Hematopoietic multipotent progenitor cell treated with erythropoietin and hydrocortisone succinate and interleukin-3 and kit ligand, for 15 days (in vitro differentiated cells): ENCODE measurements around the gene SREBF2.

ENCODE experiments used
- DNase-seq: peaks from one replicate; pipeline ENCODE4 v3.0.0-alpha.2; 2015; ENCODE audit warnings: low spot score

Gene SREBF2

DNA sequence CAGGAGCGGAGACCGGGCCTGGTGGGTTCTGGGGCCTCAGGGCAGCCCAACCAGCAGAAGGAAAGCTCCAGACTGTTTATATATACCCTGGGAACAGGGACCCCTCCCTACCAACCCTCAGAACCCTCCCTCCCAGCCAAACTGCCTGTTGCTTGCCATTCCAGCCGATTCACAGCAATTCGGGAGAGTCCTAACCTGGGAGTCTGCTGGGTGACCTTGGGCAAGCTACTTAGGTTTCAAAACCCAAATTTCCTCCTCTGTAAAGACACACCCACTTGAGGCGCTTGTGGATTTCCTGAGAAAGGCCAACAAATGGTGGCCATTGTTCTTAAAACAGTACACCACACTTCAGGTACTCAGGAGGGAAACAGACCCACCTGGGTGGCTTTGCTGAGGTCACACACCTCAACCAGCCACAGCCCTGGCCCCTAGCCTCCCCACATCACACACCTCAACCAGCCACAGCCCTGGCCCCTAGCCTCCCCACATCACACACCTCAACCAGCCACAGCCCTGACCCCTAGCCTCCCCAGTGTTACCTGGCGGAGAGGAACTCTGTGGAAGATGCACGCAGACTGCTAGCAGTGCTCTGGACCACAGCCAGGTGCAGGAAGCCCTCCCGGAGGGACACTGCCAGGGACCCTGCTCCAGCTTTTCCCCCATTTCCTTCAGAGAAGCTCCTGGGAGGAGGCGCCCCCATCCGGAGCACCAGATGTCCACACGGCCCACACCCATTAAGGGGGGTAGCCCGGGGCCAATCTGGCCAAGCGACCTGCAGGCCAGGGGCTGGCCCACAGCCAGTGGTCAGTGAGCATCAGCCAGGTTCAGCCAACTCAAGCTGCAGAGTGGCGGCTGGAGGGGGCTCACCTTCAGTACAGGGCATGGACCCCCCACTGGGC is 75.8 kb downstream of the SREBF2 start:
- DNase-seq = no peak

GRCh38 chr22:41909310-41910049 is 76.6 kb downstream of the SREBF2 start:
- no peak for DNase-seq

DNA sequence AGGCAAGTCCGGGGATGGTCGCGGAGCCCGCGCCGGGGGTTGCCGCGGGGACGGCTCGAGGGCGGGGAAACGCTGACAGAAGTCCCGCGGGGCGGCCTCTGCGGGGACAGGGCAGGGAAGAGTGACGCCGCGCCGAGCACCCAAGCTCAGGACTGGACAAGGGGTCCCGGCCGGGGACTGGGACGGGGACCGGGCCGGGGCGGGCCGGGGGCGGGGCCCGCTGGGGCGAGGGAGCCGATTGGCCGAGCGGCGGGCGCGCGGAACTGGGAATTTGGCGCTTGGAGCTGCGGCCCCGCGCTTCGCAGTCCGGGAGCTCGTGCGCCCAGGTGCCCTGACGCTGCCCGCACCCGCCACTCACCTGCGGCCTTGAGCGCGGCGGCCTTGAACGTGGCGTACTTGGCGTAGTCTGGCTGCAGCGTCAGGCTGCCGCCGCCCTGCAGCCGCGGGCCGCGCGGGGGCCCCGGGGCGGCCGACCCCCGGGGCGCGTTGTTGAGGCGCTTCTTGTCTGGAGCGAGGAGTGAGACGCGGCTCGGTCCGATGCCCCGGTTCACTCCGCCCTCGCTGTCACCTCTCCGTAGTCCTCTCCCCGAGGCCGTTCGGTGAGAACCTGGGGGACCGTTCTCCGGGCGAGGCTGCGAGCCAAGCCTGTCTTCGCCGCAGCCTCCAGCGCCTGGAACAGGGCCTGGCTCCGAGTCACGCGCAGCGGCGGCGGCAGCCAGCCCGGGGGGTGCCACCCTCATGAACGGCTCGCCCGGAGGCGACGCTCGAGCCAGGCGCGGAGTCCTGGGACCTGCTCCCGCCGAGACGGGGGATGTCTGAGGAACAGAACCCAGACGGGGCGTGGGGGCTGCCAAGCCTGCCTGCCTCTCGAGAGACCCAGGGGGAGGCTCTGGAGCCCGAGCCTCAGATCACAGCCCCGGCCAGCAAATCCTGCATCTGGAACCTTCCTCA is 77.4 kb downstream of the SREBF2 start:
- DNase-seq = no peak

DNA sequence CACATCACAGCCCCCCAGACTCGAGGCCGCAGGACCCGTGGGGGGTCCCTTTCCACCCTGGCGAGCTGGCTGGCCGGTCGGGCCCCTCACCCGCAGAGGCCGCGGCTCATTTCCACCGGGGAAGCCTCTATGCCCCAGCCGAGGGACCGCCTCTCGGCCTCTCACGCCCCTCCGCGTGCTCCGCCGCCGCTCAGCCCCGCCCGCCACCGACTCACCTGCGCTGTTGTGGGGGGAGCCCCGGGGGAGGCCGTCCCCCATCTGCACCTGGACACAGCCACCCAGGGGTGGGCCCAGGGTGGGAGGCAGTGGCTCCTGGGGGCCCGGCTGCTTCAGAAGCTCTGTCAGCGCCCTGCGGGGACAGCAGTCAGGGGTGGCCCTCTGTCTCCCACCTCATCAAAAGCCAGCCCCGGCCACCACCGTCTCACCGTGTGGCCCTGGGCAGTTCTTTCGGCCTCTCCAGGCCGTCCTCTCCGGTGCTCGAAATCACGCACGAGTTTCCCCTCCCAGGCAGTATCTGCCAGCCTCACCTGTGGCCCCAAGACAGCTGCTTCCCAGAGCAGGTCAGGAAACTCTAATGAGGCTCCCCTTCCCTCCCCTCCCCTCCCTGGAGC is 78.2 kb downstream of the SREBF2 start:
- DNase-seq = no peak

DNA sequence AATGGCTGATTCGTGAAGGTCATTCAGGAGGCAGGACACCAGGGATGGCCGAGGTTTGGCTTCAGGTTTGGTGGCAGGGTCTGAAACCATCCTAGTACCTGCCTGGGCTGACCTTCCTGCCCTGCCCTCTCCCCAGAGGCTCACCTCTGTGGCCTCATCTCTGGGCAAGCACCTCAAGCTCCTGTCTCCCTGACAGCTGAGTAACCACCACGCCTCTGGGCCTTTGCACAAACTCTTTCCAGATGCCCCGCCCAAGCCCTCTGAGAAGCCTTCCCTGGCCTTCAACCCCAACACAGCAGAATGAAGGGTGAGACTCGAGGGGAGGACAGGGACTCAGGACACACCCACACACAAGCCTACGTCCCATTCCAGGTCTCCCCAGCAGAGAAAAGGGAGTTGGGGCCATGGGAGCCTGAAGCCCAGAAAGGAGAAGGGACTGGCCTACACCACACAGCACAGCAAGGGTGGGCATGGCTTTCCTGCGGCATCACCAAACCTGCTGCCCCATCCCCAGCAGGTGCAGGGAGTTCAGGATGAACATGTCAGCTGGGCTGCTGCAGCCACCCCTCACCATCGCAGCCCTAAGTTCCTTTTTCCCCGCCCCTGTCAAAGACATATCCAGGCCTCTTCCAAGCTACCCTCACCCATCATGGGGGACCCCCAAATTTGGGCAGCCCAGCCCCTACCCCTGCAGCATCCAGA is 79.6 kb downstream of the SREBF2 start:
- no peak for DNase-seq

- no peak for DNase-seq
These were observed 80.3 kb downstream of the SREBF2 start for GRCh38 chr22:41913040-41913719.

GRCh38 chr22:41913842-41914534 is 81.1 kb downstream of the SREBF2 start:
- no peak for DNase-seq

GRCh38 chr22:41914611-41915034 is 81.7 kb downstream of the SREBF2 start:
- no peak for DNase-seq

DNA sequence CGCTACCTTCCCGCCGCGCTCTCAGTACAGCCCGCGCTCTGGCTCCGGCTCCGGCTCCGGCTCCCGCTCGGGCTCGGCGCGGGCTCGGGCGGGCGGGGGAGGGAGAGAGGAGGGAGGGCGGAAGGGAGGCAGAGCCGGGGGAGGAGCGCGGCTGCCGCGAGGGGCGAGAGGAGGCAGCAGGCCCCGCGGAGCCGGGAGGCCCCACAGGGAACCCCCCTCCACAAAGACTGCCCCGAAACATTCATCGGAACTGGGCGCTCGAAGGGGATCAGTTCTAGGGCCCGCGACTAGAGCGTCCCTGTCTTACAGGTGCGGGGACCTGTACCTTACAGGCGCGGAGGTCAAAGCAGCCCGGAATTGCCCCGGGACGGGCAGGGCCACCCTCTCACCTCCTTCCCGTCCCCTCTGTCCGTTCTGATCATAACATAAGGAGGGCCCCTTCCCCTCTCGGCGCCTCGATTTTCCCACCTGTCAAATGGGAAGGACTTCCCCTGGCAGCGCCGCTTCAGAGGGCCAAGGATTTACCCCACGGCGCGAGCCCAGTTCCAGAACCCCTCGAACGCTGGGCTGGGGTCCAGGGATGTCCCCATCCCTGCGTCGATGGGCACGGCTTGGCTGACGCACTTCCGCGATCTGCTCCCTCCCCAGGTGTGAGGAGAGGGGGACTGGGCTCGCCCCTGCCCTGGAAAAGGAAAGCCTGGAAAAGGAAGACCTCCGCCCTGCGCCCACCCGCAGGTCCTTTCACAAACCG is 82.3 kb downstream of the SREBF2 start, which contains the start of gene SHISA8:
TSS of gene SHISA8 (minus strand) at position 40 of the 751 bp plus-strand sequence. CDS start 407 bp downstream, outside the sequence.
- DNase-seq = no peak

- no peak for DNase-seq
These were observed 83.0 kb downstream of the SREBF2 start for GRCh38 chr22:41915786-41916493.

GRCh38 chr22:41916745-41917358 is 83.9 kb downstream of the SREBF2 start:
- DNase-seq = no peak

GRCh38 chr22:41917375-41917902 is 84.5 kb downstream of the SREBF2 start:
- no peak for DNase-seq

DNA sequence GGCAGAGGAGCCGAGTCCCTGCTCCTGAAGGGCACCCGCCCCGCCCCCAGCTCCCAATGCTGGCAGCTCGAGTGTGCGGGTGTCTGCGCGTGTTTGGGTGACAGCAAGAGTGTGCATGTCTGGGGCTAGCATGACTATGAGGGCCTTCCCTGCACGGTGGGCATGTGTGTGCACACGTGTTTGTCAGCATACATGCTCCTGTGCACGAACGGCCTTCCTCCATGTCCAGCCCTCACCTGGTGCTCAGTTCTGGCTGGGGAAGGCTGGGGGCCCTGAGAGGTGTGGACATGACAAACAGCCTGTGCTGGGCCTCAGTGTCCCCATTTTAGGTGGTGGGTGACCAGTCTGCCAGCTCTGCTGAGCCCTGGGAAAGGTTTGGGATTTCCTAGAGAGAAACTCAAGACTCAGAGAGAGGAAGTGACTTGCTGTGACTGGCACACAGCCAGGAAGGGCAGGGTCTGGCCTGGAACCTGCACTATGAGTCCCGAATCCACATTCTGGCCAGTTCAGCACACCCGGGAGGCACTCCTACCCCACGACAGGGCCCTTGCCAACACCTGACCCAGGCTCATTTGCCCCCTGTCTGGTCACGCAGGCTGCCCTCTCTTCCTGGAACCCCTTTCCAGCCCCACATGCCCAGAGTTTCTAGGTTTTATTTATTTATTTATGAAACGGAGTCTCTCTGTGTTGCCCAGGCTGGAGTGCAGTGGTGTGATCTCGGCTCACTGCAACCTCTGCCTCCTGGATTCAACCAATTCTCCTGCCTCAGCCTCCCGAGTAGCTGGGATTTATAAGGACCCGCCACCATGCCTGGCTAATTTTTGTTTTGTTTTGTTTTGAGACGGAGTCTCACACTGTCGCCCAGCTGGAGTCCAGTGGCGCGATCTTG is 85.2 kb downstream of the SREBF2 start:
- no peak for DNase-seq

DNA sequence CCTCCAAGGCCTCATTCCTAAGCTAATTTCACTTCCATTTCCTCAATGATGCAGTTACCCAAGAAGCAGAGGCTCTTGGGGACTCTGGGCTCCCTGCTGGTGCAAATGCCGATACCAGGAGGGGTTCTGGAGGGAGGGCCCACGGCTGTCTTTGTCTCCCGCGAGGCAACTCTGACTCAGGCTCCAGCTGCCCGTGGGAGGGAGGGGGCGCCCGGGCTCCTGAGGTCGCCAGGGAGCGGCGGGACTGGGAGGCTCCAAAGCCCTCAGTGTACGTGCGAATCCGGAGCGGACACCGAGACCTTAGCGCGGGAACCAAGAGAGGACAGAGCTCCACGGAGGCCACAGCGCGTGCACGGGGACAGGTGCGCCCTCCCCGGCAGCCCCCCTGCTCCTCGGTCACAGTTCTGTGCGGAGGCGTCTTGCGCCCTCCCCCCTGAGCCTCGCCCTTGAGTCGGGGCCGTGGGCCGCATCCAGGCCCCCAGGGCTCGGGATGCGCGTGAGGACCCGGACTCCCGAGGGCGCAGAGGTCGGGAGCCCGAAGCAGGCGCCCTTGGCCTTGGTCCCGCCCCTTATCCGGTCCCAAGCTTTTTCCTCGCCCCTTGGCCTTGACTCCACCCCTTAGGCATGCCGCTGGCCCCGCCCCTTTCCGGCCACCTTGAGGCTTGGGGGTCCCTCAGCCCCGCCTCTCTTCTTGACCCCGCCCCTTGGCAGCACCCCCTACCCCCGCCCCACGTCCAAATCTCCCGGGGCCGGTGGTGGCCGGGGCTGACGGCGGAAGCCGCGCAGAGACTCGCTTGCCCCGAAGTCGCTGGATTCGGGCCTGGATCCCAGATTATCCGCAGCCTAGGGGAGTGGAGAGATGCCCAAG is 86.7 kb downstream of the SREBF2 start:
- no peak for DNase-seq

DNA sequence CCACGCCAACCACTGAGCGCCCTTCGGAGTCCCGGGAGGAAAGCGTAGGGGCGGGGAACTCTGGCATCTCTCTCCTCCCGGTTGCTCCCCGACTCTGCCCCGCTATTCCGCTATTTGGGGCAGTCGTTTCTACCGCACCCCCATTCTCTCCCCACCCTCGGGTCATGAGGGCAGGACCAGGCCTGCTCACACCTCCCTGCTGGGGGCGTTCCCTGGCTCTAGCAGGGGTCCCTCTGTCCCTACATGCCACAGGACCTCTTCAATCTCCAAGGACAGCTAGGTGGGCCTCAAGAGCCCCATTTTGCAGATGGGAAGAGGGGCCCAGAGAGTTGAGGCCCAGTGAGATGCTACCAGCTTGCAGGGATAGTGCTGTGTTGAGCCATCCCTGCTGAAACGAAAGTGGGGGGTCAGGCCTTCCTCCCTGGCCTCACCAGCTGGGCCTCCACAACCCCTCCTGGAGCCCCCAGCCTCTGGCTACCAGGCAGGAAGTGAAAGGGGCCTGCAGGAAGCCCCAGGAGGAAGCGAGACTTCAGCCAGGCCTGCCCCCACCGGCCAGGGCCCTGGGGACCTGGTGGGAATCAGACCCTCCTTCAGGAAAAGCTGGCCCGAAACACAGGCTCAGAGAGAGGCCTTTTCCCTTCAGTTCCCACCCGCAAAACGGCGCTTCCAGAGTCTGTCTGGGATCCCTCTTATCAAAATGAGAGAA is 87.5 kb downstream of the SREBF2 start:
- DNase-seq = no peak
